Activated CD4-positive, alpha-beta T cell treated with anti-CD3 and anti-CD28 coated beads, Interleukin-10, Interleukin-2, amounts not matched to agents 100 ng/mL and 50 ng/mL, durations not matched to agents 16 hours and 8 hours (primary cell): ENCODE data around the gene CFAP58.

Experiments used
- DNase-seq: peaks from one replicate; pipeline ENCODE4 v3.0.0-alpha.2; 2020

CFAP58 gene, protein sequence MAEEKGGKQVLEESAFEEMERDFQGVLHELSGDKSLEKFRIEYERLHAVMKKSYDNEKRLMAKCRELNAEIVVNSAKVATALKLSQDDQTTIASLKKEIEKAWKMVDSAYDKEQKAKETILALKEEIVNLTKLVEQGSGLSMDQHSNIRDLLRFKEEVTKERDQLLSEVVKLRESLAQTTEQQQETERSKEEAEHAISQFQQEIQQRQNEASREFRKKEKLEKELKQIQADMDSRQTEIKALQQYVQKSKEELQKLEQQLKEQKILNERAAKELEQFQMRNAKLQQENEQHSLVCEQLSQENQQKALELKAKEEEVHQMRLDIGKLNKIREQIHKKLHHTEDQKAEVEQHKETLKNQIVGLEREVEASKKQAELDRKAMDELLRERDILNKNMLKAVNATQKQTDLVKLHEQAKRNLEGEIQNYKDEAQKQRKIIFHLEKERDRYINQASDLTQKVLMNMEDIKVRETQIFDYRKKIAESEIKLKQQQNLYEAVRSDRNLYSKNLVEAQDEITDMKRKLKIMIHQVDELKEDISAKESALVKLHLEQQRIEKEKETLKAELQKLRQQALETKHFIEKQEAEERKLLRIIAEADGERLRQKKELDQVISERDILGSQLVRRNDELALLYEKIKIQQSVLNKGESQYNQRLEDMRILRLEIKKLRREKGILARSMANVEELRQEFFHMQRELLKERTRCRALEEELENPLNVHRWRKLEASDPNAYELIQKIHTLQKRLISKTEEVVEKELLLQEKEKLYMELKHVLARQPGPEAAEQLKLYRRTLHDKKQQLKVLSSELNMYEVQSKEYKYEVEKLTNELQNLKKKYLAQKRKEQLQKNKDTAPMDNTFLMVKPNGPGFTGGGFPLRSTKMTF

DNA sequence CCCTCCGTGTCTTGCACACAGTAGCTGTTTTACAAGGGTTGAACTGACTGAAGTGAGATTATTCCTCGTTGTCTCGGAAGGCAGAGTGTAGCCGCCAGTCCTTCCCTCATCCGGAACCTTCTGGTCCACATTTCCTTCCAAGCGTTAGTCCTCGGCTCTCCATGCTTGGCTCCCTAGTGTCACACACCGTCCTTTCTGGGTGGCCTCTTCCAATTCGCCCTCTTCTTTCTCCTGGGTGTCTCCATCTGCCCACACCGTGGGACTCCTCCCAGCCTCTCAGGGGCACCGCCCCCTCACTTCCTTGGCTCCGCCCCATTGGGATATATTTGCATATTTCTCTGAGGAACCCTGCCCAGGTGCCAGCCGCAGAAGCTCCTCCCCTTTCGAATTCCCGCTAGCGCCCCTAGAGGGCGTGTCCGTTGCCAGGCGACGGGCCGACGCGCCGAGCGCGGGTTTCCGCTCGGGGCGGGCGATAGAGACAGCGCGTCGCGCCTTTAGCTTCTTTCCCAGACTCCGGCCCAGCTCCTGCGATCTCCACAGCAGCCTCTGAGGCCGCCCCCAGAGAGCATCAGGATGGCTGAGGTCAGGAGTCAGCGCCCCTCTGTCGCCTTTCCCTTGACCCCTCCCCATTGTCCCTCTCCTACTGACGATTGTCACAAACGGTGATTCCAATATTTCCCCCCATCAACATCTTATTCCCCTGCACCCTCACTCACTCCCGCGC, at the start of gene CFAP58:
Gene CFAP58 (plus strand): TSS at position 509 of the 724 bp plus-strand sequence. CDS start 65 bp downstream, at position 574.
- peak; percentile 96 for DNase-seq

DNA sequence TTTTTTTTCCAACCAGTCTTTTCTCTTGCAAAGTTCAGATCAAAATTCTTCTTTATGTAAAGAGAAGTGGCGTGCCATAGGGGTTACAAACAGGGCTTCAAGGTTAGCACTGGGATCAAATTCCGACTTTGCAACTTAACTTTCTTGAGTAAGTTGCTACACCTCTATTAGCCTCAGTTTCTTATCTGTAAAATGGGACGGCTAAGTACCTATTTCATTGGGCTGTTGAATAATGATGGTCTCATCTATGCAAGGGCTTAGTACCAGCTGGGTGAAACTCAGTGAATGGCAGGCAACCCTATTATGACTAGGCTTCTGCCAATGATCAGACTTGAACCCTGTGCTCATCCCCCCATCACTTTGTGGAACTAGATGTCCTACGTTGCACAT, 49.3 kb upstream of the CFAP58 start:
- no peak for DNase-seq

DNA sequence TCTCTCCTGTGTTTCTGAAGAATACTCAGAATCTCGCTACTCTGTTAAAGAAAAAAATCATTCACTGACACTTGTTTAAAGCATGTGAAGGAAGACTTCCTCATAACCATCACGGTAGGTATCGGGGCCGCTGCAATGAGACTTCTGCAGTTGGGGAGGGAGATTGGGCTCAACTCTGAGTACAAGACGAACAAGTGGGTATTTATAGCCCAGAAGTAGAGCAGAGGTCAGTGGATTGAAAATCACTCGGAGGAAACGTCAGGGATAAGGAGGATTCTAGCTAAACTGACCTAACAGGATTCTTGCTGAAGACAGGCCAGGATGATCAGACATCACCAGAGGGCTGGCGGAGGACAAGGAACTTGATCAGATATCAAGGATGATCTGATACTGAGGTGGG, 48.7 kb upstream of the CFAP58 start:
- DNase-seq = no peak

DNA sequence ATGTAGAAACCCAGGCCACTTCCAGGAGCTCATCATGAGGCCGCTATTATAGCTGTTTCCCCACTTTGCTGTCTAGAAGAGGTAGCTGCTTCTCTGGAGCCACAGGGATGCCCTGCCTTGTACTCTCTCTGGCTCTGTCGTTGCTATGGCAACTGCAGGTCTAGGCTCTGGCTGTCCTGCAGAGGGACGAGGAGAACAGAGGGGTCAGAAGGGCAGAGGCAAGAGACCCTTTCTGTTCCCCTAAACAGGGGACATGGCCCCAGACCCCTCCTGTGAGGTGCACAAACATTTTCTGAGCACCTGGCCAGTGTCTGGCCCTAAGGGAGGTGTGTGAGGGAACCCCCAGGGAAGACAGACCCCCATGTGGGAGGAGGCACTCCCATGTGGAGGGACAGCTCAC, 46.7 kb upstream of the CFAP58 start:
- no peak for DNase-seq

DNA sequence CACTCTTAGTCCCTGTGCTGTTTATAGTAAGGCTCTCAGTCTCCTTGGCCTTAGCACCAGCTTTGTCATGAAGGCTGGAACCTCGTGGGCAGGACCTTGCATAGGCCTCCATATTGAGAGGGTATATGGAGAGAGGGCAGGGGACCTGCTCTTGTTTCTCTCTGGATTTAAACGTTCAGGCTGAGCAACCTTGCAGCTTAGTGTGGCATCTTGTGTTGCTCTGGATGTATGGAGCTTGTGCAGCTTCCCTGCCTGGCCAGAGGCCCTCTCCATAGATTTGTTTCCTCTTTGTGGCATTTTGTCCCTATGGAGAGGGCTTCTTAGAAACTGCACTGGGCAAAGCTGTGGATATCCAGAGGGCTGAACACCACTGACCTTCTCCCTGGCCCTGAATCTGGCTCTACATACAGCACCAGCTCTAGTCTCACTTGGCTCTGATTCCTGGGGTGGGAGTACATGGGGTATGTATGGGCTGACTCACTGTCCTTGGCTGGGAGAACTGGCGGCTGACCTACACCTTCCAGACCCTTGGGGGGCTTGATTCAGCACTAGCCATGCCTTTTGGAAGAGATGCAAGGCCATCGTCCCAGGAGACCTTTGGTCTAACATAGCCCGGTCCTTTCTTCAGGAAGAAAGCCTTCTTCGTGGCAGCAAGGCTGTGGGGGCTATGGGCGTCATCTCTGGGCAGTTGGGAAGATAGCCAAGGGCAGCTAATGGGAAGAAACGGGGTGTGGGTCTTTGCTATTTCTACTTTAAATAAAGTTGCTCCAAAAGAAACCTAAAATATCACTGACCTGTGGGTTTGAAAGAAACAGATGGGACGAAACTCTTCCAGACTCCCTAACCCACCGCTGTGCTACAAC, 45.8 kb upstream of the CFAP58 start:
- no peak for DNase-seq

DNA sequence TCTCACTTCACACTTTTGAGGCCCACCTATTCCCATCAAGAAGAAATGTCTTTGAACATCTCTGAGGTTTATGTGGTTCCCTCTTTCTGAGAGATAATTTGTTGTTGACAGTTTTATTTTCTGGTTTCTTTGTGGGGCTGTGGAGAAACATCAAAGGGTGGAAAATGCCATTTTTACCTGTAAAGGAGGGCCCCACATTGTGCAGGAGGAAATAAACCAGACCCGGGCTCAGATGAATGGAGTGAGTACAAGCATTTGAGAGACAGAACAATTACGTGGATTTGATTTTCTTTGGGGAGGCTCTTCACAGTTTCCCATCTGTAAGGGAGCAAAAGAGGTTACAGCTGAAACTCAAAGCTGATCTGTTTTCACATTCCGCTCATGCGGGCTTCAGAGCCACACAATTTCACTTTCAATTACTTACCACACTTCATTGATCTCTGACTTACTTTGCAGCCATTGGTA, 45.2 kb upstream of the CFAP58 start:
- peak; percentile 56 for DNase-seq

DNA sequence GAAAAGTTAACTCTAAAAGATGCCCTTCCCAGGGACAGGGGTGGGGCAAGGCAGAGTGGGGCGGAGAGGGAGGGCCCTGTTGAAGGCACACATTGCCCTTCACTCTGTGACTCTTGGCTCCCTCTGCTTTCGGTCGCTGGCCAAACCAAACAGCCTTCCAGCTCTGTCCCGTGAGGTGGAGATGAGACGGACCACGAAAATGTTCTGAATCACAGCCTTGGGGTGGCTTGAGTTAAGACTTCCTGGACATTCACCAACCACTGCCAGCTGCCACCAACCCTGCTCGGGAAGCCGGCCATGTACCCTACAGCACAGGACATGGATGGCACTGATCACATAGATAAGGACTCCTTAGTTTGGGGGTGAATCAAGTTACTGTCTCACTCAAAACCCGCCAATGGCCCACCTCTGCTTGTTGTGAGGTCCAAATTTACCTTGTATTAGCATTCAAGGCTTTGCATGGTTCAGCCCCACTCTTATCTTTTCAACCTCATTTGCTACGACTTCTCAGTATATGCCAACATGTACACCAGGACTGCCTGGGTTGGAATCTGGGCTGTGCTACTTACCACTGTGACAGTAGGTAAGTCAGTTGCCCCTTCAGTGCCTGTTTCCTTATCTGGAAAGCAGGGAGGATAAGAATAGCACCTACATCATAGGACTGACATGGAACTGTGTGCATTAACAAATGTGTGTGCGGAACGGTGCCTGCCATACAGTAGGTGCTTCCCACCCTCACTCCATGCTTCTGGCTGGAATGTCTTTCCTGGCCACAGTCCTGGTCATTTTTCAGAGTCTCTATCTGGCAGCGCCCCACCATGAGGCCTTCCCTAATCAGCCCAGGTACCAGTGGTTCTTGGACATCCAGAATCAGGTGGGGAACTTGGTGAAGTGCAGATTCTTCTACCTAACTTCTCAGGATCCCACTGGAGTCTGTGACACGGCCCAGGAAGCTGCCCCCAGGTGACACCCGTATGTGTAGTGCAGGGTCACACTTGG, 43.4 kb upstream of the CFAP58 start:
- DNase-seq = no peak

DNA sequence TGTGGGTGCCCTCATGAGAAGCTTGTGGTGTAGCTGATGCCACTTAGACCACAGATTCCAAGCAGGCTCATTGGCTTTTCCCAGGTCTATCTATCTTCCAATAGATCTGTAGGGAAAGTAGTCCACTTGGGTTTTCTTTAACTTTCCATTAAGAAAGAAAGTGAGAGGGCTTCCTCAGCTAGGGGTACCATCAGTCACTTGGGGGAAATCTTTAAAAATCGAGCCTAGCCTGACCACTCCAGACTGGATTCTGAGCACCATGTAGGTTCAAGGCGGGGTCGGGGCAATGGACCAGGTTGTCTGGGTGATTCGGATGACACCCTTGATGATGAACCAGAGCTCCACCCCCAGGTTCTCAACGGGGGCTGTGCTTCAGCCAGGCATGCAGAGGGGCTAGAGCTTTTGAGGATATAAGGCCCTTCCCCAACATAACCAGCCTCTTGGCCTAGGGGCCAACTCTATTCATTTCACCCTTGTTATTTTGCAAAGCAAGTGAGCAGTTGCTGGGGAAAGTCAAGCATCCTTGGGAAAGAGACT, 42.4 kb upstream of the CFAP58 start:
- no peak for DNase-seq

DNA sequence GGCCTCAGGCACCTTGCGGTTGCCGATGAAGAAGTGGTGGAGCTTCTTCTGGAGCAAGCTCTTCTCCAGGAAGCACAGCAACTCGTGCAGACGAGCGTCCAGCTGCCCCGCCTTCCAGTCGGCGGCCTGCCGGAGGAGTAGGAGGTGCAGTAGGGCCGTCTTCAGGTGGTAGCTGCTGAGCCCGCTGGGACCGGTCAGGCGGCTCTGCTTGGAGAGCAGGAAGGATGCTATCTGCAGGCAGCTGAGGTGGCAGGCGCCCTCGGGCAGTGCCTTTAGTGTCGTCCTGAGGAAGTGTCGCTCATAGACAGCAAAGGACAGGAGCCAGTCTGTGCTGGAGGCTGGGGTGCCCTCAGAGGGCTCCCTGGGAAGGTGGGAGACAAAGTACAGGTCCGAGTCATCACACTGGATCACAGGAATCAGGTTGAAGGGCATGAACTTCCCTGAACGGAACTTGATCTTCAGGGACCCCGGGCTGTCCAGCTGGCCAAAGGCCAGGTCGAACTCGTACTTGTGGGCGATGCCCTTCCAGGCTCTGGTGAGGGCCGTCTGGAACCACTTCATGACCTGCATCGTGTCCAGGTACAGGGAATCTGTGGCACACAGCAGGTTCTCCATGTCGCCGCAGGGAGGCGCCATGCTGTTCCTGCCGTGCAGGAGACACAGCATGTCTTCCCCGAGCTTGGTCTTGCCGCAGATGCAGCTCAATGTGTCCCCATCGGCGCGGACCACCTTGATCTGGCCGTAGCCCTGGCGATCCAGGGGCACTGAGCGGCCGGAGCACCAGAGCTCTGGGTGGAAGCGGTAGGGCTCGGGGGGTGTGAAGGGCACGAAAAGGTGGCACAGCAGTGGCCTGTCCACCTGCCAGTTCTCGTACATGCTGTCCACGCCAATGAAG, 38.8 kb upstream of the CFAP58 start:
- DNase-seq = no peak

DNA sequence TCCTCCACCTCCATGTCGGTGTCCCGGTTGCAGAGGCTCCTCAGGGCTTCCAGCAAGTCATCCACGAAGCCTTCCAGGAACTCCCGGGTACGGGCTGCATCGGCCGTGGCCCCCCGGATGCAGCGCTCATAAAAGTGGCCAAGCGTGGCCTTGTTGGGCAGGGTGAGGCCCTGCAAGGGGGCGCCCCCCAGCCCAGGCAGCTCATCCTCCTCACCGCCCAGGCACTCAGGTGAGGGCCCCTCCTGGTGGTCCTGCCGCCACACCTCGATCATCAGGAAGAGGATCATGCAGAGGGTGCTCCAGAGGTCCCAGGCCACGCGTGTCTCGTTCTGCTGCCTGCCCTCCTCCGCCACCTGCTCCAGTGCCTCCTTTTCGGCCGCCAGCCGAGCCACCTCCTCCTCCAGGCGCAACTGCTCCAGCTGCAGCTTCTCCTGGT, 38.1 kb upstream of the CFAP58 start:
- no peak for DNase-seq

DNA sequence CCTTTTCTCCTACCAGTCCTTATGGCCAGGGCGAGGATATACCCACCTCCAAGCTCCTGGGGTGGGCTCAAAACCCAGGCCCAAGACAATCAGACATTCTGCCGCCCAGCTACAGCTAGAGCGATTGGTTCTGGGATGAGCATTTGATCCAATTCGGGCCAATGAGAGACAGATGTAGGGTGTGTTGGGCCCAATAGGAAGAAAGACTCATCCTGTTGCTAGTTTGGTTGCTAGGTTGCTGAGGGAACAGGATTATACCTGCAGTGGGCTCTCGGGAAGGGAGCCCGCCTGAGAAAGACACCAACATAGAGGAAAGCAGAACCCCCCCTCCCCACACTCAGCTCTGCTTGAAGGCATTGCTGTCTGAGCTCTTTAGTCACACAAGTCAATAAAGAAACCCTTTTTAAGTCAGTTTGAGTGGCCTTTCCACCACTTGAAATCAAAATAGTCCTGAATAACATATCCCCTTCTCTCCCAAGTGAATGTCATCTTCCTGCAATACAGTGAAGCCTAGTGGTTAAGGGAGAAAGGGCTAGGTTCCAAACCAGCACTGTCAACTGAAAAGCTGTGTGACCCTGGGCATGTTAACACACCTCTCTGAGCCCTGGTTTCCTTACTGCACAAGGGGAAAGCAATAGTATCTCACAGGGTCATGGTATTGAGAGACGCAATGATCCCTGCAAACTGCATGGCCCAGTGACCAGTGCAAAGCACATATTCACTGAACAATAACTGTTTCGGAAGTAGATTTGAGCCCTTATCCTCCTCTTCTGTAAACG, 37.1 kb upstream of the CFAP58 start:
- no peak for DNase-seq

DNA sequence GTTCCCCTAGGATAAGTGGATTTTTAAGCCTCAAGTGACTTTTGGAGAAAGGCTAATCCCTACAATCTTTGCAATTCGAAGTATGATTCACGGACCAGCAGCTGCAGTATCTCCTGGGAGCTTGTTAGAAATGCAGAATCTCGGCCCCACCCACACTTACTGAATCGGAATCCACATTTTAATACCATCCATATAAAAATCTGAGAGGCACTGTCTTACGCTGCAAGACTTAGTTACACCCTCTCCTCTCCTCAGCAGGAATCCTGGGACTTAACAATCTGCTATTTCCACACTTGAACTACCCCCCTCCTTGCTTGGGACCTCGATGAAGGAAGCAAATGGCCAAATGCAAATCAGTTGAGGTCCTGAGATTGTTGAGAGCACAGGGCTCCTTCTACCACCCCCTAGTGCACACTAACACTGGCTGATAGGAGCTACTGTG, 36.3 kb upstream of the CFAP58 start:
- no peak for DNase-seq

DNA sequence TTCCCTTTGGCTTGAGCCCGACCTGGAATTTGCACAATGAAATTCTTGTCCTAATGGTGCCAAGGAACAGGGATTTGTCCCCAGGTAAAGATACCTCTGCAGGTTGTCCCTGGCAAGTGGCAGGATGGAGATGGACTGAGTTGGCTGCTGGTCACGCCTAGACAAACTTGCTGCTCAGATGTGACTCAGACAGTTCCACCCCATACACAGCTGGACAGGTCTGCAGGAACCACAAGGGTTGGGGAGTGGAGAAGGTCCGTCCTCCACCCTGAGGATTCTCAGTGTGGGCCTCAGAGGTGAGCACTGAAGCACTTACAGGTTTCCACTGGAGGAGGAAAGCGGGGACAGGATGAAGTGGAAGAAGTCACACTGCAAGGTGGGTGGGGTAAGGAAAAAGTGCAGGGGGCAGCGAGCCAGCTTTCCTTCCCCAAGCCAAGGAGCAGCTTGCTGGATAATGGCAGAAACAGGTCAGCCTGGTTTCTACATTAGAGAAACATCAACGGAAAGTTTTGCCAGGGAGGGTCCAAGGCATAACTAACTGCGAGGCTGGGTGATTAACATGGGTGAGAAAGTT, 35.8 kb upstream of the CFAP58 start:
- no peak for DNase-seq

DNA sequence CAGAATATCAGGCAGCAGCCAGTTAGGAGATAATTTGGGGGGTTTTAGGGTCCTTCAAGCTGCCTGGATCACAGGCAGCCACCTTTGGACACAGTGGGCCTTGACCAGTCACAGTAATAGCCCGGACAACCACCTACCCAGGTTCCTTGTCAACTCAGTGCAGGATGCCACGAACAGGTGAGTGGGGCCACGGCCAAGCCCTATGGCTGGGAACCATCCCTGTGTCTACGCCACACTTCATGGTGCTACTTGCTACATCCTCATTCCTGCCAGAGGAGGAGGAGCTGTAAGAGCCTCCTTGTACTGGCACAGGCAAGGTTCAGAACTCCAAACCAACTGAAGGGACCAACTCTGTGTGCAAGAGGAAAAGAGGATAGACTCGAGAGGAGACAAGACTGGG, 35.3 kb upstream of the CFAP58 start:
- DNase-seq = no peak

DNA sequence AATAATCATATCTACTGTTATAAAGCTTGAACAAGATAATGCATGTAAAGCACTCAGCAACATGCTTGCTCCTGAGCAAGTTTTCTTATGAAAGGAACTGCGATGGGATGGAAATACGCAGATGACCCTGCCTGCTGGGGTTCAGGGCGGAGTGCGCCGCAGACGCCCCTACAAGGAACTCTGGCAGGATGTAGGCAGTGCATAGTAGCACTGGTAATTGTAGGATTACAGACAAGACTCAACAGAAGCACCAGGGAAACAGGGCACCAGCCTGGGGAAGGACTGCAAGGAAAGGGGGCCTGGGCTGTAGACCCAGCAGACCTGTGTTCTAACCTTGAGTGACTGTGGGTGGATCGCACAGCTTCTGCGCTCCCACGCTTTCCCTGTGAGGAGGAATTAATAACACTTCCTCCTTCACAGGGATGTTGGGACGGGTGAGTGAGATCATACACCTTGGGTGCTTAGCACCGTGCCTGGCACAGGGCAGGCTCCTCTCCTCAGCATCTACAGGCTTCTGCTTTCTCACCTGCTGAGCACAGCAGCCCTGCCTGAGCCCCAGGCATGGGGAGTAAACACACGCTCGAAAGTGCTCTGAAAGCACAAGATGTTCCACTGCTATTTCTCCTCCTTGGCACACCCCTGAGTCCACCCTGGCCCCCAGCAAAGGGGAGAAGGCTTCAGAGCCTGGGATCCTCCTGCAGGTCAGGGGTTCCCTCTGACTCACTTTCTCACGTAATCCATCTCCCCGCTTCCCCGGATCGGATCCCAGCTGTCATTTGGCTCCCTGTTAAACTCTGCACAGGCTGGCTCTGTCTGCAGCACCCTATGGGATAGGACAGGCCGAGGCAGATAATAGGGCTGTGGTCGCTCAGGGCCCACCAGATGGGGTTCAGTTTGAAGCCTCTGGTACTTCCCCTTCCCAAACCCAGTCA, 34.6 kb upstream of the CFAP58 start:
- DNase-seq = no peak

DNA sequence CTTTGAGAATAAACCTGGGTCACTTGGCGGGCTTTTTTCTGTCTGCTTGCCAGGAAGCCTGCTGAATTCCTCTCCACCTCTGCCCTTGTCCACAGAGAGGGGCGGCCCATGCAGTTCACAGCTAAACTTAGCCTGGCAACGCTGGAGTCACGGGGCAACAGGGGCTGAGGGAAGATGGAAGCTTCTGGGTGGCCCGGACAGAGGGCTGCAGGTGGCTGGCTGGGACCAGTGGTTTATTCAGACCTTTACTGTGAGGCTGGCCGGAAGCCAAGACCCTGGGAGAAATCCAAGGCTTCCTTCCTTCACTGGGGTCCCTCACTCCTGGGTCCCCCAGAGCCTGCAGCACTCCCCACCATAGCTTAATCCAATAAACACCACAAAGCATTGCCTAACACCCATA, 32.4 kb upstream of the CFAP58 start:
- DNase-seq = no peak
